ENCODE data around the gene ZNF805.

DNA sequence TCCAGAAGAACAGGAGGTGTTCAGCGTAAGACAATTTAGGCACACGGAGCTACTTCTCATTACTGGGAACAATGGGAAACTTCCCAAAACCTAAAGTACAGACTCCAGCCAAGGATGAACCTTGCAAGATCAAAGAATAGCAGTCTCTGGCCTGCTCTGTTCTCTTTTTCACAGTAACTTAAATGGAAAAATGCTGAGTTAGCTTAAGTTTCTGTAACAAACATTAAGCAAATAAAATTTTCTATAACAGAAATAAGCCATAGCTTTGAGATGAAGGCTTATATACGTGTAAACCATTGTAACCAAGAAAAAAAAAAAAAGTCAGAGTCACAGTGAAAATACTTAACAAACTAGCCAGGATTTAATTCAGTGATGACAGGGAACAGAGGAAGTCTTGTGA lies 21.6 kb downstream of the ZNF805 start:
- TF ChIP-seq CTCF (IDR thresholded peaks at IDR 0.05 in 2 of 3, conservative IDR thresholded peaks at IDR 0.05 in 1 of 3; ENCODE audit: borderline replicate concordance in 1 of 3, insufficient read depth in 1 of 3, low read depth in 2 of 3, low read length in 2 of 3): no peak
- no peak for TF ChIP-seq EZH2 (IDR thresholded peaks at IDR 0.05)
- TF ChIP-seq EZH2phosphoT487 (IDR thresholded peaks at IDR 0.05; ENCODE audit: borderline replicate concordance): no peak
- no peak for TF ChIP-seq REST (IDR thresholded peaks at IDR 0.05; ENCODE audit: low read depth)
- no peak for TF ChIP-seq ATF3 (IDR thresholded peaks at IDR 0.05)
- no peak for TF ChIP-seq ZNF274 (IDR thresholded peaks at IDR 0.05; ENCODE audit: low read depth, low read length)
- no peak for TF ChIP-seq SP1 (IDR thresholded peaks at IDR 0.05; ENCODE audit: low read depth)
- TF ChIP-seq POLR2AphosphoS5 (IDR thresholded peaks at IDR 0.05; ENCODE audit: low read depth, low read length): no peak
- no peak for TF ChIP-seq FOSL1 (IDR thresholded peaks at IDR 0.05; ENCODE audit: low read depth)
- TF ChIP-seq RAD21 (IDR thresholded peaks at IDR 0.05; ENCODE audit: low read depth): no peak
- TF ChIP-seq TCF7L2 (IDR thresholded peaks at IDR 0.05; ENCODE audit: borderline replicate concordance, extremely low read depth, insufficient read depth, insufficient read length): no peak
- no peak for TF ChIP-seq SRF (IDR thresholded peaks at IDR 0.05; ENCODE audit: low read depth)
- no peak for TF ChIP-seq POLR2A (IDR thresholded peaks at IDR 0.05; ENCODE audit: borderline replicate concordance, extremely low read depth, insufficient read depth, insufficient read length)
- TF ChIP-seq JUND (IDR thresholded peaks at IDR 0.05): no peak

All from HCT116 (cell line).